ENCODE measurements around the gene SFRP5. TPM values are rescaled to one million over a fixed set of nuclear protein-coding genes. Genes with fewer than 3 reads are reported as not detected.
A peak's percentile ranks its signal among the peaks of the same experiment; 100 is the strongest.

Gene SFRP5, protein sequence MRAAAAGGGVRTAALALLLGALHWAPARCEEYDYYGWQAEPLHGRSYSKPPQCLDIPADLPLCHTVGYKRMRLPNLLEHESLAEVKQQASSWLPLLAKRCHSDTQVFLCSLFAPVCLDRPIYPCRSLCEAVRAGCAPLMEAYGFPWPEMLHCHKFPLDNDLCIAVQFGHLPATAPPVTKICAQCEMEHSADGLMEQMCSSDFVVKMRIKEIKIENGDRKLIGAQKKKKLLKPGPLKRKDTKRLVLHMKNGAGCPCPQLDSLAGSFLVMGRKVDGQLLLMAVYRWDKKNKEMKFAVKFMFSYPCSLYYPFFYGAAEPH
- not detected for total RNA-seq
- 0 reads per million in 2 donors for total RNA-seq

DNA sequence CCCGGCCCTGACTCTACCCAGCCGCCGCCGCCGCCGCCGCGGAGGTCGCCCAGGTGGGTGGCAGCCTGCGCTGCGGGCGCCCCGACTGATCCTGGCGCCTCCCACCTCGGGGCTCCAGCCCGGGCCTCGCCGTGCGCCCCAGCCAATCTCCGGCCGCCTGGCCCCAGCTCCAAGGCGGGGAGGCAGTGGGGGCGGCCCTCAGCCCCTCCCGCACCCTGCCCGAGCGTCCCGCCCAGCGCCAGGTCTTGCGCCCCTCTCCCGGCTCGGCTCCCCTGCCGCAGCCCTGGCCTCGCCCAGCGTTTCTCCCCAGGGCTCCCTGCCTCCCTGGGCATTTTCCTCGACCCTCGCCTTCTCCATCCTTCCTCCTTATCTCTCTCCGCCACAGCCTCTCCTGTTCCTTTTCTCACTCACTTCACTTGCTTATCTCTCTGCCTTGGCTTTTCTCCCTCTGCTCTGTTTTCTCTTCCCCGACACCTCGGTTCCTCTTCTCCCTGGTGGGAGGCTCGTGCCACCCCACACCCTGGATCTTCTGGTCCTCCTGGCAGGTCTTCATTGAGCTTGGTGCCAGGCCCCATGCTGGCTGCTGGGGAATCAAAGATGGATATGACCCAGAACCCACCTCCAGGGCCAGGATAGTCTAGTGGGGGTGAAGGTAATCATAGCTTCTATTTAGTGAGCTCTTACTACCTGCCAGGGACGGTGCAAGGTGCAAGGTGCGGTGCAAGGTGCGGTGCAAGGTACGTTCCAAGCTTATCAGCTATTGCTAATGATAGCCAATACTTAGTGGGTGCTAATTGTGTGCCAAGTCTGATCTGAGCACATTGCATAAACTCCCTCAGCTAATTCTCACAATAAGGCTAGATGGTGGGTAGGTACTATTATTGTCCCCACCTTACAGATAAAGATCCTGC is at the start of gene SFRP5:
SFRP5 (minus strand) TSS at position 87 of the 911 bp plus-strand sequence. CDS start 166 bp downstream, outside the sequence.
- Mint-ChIP-seq H3K4me1 (peaks cover 21% of the 10 kb centered on the region), H3K27ac (no peak within 1 kb of the TSS), H3K36me3 (ENCODE audit: low read depth) (peaks cover 3% of the 10 kb centered on the region), H3K27me3 (peaks cover 52% of the 10 kb centered on the region), H3K4me3 (peak within 1 kb of the TSS; percentile 69)
- DNase-seq, result no peak
- H3K9me3 ChIP-seq (ENCODE audit: control insufficient read depth, low read length, poor library complexity, severe bottlenecking), result no peaks in the 10 kb centered on the region
- ATAC-seq, result no peak

GRCh38 chr10:97820096-97820704 is 48.4 kb upstream of the SFRP5 start:
- H3K27ac Mint-ChIP-seq, result no peak overlapping the region
- H3K4me3 Mint-ChIP-seq, result no peak overlapping the region
- peaks cover 6% of the 10 kb centered on the region for H3K27me3 Mint-ChIP-seq
- DNase-seq (no peak), ATAC-seq (no peak)
- H3K9me3 ChIP-seq (ENCODE audit: control insufficient read depth, low read length, poor library complexity, severe bottlenecking), result no peaks in the 10 kb centered on the region
- H3K4me1 Mint-ChIP-seq, result no peaks in the 10 kb centered on the region
- H3K36me3 Mint-ChIP-seq (ENCODE audit: low read depth), result peaks cover 2% of the 10 kb centered on the region

GRCh38 chr10:97818572-97818971 is 46.8 kb upstream of the SFRP5 start:
- Mint-ChIP-seq H3K27me3 (peaks cover 2% of the 10 kb centered on the region), H3K4me3 (no peak overlapping the region), H3K36me3 (ENCODE audit: low read depth) (peaks cover 2% of the 10 kb centered on the region), H3K4me1 (no peaks in the 10 kb centered on the region), H3K27ac (no peak overlapping the region)
- no peaks in the 10 kb centered on the region for H3K9me3 ChIP-seq (ENCODE audit: control insufficient read depth, low read length, poor library complexity, severe bottlenecking)
- no peak for ATAC-seq
- DNase-seq, result no peak

DNA sequence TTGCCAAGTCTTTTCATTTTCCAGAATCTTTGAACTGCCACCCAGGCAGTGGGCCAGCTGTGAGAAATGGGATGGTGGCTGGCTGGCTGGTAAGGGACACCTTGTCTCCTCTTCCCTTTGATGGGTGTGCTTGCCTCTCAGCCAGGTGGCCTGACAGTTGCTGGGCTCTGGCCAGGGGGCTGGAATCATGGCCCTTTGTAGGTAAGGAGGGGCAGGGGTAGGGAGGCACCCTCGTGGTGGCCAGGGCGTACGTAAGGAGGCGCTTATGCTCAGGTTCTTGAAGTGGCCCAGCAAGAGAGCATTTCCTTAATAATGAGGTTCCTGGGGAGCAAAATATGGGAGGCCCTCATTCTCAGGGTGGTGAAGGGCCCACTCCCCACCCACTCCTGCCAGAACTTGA is 44.8 kb upstream of the SFRP5 start:
- Mint-ChIP-seq H3K4me3 (no peak overlapping the region), H3K36me3 (ENCODE audit: low read depth) (peaks cover 2% of the 10 kb centered on the region), H3K27me3 (no peaks in the 10 kb centered on the region), H3K4me1 (peaks cover 4% of the 10 kb centered on the region), H3K27ac (no peak overlapping the region)
- no peak for ATAC-seq
- no peak for DNase-seq
- H3K9me3 ChIP-seq (ENCODE audit: control insufficient read depth, low read length, poor library complexity, severe bottlenecking), result no peaks in the 10 kb centered on the region

- no peaks in the 10 kb centered on the region for H3K36me3 Mint-ChIP-seq (ENCODE audit: low read depth)
- H3K4me1 Mint-ChIP-seq, result peaks cover 4% of the 10 kb centered on the region
- no peak for DNase-seq
These were observed 43.2 kb upstream of the SFRP5 start for GRCh38 chr10:97814996-97815395.

DNA sequence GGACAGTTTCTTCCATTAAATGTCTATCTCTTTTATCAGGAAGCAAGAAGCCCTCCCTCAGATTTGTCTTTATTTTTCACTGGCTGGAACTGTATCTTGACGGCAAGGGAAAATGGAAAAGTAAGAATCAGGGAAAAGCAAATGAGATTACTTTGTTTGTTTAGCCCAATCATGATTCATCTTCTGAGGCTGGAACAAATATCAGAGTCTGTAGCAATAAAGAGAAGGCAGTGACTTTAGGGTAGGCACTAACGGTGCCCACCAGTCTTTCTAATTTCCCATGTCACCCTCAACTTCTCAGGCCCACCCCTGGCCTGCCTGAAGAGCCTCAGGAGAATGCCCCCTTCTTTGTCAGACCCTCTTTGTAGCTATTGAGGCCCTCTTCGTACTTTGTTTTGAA is 41.5 kb upstream of the SFRP5 start:
- no peaks in the 10 kb centered on the region for H3K27me3 Mint-ChIP-seq
- no peaks in the 10 kb centered on the region for H3K36me3 Mint-ChIP-seq (ENCODE audit: low read depth)
- peaks cover 4% of the 10 kb centered on the region for H3K4me1 Mint-ChIP-seq
- no peak overlapping the region for H3K4me3 Mint-ChIP-seq
- no peak overlapping the region for H3K27ac Mint-ChIP-seq
- no peak for DNase-seq
- ATAC-seq, result no peak
- no peaks in the 10 kb centered on the region for H3K9me3 ChIP-seq (ENCODE audit: control insufficient read depth, low read length, poor library complexity, severe bottlenecking)

More at GRCh38 chr10:97814996-97815395, 43.2 kb upstream of the SFRP5 start:
- ATAC-seq, result no peak
- Mint-ChIP-seq H3K27me3 (no peaks in the 10 kb centered on the region), H3K27ac (no peak overlapping the region), H3K4me3 (no peak overlapping the region)
- no peaks in the 10 kb centered on the region for H3K9me3 ChIP-seq (ENCODE audit: control insufficient read depth, low read length, poor library complexity, severe bottlenecking)

DNA sequence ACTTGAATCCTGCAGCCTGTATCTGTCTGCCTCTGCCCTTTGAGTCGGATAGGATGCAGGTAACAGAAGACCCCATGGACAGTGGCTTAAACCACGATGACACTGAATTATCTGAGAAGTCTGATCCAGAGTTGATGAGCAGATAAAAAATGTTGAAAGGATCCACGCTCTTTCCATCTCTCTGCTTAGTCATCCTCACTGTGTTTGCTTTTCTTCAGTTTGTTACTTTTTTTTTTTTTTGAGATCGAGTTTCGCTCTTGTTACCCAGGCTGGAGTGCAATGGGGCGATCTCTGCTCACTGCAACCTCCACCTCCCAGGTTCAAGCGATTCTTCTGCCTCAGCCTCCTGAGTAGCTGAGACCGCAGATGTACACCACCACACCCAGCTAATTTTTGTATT is 40.9 kb upstream of the SFRP5 start:
- Mint-ChIP-seq H3K4me1 (peaks cover 4% of the 10 kb centered on the region), H3K36me3 (ENCODE audit: low read depth) (no peaks in the 10 kb centered on the region), H3K27me3 (no peaks in the 10 kb centered on the region), H3K27ac (no peak overlapping the region), H3K4me3 (no peak overlapping the region)
- ATAC-seq, result no peak
- no peaks in the 10 kb centered on the region for H3K9me3 ChIP-seq (ENCODE audit: control insufficient read depth, low read length, poor library complexity, severe bottlenecking)
- DNase-seq, result no peak

GRCh38 chr10:97811958-97812357 is 40.2 kb upstream of the SFRP5 start:
- ATAC-seq (no peak), DNase-seq (no peak)
- peaks cover 4% of the 10 kb centered on the region for H3K4me1 Mint-ChIP-seq
- H3K36me3 Mint-ChIP-seq (ENCODE audit: low read depth), result no peaks in the 10 kb centered on the region
- no peaks in the 10 kb centered on the region for H3K9me3 ChIP-seq (ENCODE audit: control insufficient read depth, low read length, poor library complexity, severe bottlenecking)
- H3K27ac Mint-ChIP-seq, result peak overlapping the region; percentile 59
- no peak overlapping the region for H3K4me3 Mint-ChIP-seq
- no peaks in the 10 kb centered on the region for H3K27me3 Mint-ChIP-seq

GRCh38 chr10:97810446-97810845 is 38.6 kb upstream of the SFRP5 start:
- H3K36me3 Mint-ChIP-seq (ENCODE audit: low read depth), result no peaks in the 10 kb centered on the region
- no peaks in the 10 kb centered on the region for H3K27me3 Mint-ChIP-seq
- DNase-seq (no peak), ATAC-seq (no peak)
- H3K4me1 Mint-ChIP-seq, result peaks cover 4% of the 10 kb centered on the region
- no peak overlapping the region for H3K27ac Mint-ChIP-seq
- no peaks in the 10 kb centered on the region for H3K9me3 ChIP-seq (ENCODE audit: control insufficient read depth, low read length, poor library complexity, severe bottlenecking)
- H3K4me3 Mint-ChIP-seq, result no peak overlapping the region

GRCh38 chr10:97805949-97806348 is 34.1 kb upstream of the SFRP5 start:
- Mint-ChIP-seq H3K4me3 (no peak overlapping the region), H3K27ac (no peak overlapping the region), H3K4me1 (peaks cover 9% of the 10 kb centered on the region), H3K27me3 (peaks cover 2% of the 10 kb centered on the region), H3K36me3 (ENCODE audit: low read depth) (no peaks in the 10 kb centered on the region)
- ATAC-seq, result no peak
- DNase-seq, result no peak
- H3K9me3 ChIP-seq (ENCODE audit: control insufficient read depth, low read length, poor library complexity, severe bottlenecking), result no peaks in the 10 kb centered on the region

- peak; percentile 63 for ATAC-seq
These were observed 33.5 kb upstream of the SFRP5 start for GRCh38 chr10:97805096-97805884.

DNA sequence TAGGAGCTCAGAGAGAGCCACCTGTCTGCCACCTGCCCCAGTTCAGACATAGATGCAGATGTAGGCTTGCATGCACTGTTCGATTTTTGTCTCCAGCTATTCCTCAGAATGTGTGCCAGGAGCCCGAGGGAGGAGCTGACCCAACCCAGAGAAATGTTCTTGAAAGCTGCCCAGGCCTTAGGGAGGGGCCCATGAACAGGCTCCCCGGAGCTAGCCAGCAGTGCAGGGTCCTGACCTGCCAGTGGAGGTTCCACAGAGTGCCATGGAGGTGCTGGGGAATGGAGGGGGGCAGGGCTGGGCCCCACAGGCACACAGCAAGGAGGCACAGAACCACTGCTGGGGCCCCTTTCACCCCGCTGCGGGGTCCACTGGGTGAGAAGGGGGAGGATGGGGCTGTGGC is 29.6 kb upstream of the SFRP5 start:
- no peaks in the 10 kb centered on the region for H3K9me3 ChIP-seq (ENCODE audit: control insufficient read depth, low read length, poor library complexity, severe bottlenecking)
- no peak for DNase-seq
- Mint-ChIP-seq H3K27me3 (peaks cover 4% of the 10 kb centered on the region), H3K36me3 (ENCODE audit: low read depth) (peaks cover 2% of the 10 kb centered on the region), H3K4me3 (no peak overlapping the region), H3K4me1 (peaks cover 20% of the 10 kb centered on the region), H3K27ac (no peak overlapping the region)
- ATAC-seq, result no peak

More at GRCh38 chr10:97805096-97805884, 33.5 kb upstream of the SFRP5 start:
- H3K36me3 Mint-ChIP-seq (ENCODE audit: low read depth), result no peaks in the 10 kb centered on the region
- DNase-seq, result no peak
- H3K27ac Mint-ChIP-seq, result no peak overlapping the region
- peak overlapping the region; percentile 68 for H3K4me3 Mint-ChIP-seq
- no peaks in the 10 kb centered on the region for H3K9me3 ChIP-seq (ENCODE audit: control insufficient read depth, low read length, poor library complexity, severe bottlenecking)
- peaks cover 9% of the 10 kb centered on the region for H3K4me1 Mint-ChIP-seq
- peaks cover 4% of the 10 kb centered on the region for H3K27me3 Mint-ChIP-seq

Data from T-helper 17 cell (primary cell).